CD4-positive, alpha-beta T cell treated with Interleukin-15 for 1 hour (primary cell): ENCODE results near the gene TANGO6.

Experiments
- DNase-seq: peaks from one replicate; pipeline ENCODE4 v3.0.0-alpha.2; 2020

The TANGO6 gene

DNA sequence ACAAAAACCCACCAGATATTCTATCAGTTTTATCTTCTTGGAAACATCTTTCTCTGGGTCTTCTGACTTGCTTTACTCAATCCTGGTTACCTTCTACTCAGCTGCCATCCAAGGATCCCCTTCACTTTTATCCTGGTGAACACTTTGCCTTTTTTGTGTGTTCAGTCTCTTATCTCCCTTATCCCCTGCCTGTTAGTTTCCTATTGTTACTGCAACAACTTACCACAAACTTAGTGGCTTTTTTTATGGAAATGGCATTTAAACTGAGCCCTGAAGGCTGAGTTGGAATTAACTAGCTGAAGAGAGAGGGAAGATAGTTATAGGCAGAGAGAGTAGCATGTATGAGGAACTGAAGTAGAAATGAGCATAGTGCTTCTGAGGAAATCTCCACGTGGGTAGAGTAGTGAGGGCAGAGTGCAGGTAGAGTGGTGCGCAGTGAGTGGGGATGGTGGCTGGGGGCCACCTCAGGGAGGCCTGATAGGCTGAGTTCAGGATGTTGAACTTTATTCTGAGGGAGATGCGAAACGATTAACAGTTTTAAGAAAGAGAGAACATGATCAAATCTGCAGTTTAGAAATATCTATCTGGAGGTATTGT lies 26.3 kb downstream of the TANGO6 start:
- no peak for DNase-seq

DNA sequence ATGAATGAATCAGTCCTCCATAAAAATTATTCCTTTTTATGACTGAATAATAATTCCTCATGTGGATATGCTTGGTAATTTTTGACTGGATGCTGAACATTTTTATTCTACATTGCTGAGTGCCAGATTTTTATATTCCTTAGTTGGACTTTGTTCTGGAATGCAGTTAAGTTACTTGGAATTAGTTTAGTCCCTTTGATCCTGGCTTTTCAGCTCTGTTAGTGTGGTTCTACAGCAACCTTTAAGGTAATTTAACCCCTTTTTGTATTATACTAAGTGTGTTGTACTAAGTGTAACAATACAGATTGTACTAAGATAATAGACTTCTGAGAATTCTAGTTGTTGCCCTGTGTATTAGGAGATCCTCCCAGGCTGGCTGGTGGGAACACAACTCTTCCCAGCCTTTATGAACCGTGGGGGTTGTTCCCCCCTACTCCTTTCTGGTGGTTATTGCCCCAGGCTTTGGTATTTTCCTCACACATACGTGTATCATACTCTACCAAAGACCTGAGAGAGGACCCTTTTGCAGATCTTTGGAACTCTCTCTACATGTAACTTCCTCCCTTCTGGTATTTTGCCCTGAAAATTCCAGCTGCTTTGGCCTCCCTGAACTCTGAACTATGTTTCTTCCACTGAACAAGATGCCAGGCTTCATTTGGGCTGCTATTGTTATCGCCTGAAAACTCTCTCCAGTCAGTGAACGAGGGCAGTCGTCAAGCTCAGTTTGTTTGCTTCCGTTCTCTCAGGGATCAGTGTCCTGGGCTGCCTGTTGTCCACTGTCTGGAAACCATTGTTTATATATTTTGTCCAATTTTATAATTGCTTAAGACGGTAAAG lies 30.5 kb downstream of the TANGO6 start:
- DNase-seq, result no peak

- DNase-seq, result no peak
Observed at GRCh38 chr16:68875871-68876270, 32.5 kb downstream of the TANGO6 start.

DNA sequence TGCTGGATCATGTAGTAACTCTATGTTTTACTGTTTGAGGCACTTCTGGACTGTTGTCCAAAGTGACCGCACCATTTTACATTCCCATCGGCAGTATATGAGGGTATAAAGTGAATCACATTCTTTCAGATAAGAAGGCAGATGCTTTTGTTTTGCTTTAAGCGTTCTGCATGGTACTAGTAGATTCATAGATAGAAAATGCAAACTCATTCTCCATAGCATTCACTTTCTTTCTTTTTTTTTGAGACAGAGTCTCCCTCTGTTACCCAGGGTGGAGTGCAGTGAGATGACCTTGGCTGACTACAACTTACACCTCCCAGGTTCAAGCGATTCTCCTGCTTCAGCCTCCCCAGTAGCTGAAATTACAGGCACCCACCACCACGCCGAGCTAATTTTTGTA lies 40.4 kb downstream of the TANGO6 start:
- no peak for DNase-seq

DNA sequence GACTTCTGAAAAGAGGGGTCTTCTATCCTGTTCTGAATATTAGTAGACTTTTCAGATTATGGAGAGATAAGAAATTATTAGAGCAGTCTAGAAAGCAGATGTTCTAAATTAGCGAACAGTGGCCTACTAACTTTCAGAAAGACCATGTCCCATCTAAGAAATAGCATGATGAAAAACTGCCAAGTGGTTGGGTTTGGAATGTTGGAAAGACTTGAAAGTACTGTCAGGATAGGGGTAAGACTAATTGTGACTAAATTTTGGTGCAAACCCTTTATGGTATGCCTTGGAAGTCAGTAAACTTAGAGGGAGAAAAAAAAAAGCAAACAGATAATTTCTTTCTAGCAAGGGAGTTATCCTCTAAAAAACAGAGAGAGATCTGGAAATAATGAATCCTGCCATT lies 41.1 kb downstream of the TANGO6 start:
- no peak for DNase-seq

GRCh38 chr16:68884861-68885720 lies 41.8 kb downstream of the TANGO6 start:
- no peak for DNase-seq

DNA sequence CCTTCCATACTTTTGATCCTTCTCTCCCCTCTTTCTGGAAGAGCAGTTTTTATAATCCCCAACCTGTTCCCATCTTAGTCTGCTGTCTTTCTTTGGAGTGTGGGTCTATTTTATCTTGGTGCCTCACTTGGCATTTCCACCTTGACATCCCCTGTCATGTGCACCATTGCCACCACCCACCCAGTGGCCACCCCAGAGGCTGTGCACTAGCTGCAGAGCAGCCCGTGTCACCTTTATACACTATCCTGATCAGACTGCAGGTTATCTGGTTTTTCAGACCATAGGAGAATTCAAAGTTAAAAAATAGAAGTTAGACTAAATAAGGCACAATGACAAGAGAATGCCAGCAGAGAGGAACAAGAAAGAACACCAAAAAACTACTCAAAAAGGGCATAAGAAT lies 43.8 kb downstream of the TANGO6 start:
- DNase-seq, result no peak

DNA sequence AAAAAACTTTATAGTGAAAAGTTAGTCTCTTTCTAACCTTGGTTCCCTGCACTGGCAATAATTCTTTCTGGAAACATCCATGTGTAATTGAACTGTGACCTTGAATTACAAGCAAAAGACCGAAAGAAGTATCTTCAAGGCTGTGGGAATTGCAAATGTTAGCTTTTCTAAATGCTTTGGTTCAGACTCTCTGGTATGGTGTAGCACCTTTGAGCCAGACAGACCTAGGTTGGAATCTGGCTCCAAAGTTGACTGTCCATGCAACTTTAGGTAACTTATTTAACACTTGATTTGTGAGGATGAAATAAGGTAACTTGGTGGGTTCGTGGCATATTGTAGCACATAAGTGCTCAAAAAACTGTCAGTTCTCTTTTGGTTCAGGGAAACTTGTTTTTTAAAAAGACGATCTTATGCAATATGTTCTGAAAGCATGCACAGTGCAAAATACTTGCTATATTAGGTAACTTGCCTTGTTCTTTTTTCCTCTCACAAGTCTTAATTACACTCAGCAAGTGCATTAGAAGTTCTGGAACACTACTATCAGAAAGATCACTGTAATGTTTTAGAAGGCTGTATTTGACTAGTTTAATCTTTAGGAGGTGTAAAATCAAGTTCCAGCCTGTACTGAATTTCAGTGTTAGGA lies 46.3 kb downstream of the TANGO6 start:
- no peak for DNase-seq

GRCh38 chr16:68892214-68892613 lies 48.9 kb downstream of the TANGO6 start:
- DNase-seq, result no peak

DNA sequence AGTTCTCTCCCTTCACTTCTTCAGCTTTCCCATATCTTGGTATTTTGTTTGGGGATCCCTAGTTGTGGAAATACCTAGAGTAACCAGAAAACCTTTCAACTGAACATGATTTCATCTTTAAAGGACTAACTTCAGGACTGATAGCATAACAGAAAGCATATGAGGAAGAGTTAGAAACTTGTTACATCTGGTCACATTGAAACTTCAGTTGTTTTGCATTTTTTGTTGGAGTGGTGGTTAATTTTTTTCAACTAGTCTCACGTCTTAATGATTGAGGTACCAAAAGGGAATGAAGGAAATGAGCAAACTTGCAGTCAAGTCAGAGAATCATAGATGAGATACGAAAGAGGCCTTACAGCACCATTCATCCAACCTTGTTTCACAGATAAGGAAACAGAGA lies 49.6 kb downstream of the TANGO6 start:
- DNase-seq, result no peak

- DNase-seq, result no peak
Observed at GRCh38 chr16:68893710-68894705, 50.7 kb downstream of the TANGO6 start.

DNA sequence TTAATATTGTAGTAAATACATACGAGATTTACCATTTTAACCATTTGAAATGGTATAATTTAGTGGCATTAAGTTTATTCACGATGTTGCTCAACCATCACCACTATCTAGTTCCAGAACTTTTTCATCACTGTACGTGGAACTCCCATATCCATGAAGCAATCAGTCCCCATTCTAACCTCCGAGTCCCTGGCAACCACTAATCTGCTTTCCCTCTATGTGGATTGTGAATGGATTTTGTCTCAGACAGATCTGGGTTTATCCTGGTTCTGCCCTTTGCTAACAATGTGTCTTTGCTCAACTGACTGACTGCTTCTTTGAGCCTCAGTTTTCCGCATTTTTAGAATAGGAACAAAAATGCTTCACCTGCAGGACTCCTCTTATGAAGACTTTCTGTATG lies 51.4 kb downstream of the TANGO6 start:
- DNase-seq, result no peak

- no peak for DNase-seq
Observed at GRCh38 chr16:68898026-68898425, 54.7 kb downstream of the TANGO6 start.

GRCh38 chr16:68900009-68900408 lies 56.7 kb downstream of the TANGO6 start:
- DNase-seq, result no peak

GRCh38 chr16:68902003-68902968 lies 59.0 kb downstream of the TANGO6 start:
- no peak for DNase-seq

DNA sequence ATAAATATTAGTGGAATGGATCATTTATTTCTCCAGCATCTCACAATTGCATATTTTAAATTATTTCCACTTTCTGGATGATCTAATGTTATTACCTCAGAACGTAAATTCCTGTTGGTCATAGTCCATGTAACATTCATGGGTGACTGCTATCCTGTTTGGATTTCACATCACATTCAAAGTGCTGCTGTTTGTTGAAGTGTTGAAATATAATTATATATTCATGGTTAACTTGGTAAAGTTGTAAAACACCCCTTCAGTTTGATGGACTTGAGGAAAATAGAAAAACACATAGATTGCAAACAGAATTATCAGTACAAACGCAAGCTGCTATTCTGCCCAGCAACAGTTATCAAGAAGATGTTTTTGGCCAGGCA lies 59.6 kb downstream of the TANGO6 start:
- no peak for DNase-seq

- no peak for DNase-seq
Observed at GRCh38 chr16:68907297-68907696, 64.0 kb downstream of the TANGO6 start.

DNA sequence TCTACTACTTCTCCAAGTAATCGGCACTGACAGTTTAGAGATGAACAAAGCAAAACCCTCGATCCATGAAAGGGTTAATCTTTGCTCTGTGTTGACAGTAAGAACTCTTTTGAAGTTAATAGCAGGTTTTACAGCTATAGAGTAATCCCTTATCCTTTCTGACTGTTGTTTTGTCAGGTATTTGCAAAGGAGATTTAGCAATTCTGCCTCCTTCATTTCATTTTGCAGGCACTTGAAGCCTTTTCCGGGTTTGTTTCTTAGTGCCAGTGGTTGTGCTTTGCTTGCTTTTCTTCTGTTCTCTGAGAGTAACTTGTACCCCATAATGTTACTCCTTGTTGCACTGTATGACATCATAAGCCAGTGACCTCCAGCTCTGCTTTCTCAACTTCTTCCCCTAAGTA lies 64.5 kb downstream of the TANGO6 start:
- no peak for DNase-seq

DNA sequence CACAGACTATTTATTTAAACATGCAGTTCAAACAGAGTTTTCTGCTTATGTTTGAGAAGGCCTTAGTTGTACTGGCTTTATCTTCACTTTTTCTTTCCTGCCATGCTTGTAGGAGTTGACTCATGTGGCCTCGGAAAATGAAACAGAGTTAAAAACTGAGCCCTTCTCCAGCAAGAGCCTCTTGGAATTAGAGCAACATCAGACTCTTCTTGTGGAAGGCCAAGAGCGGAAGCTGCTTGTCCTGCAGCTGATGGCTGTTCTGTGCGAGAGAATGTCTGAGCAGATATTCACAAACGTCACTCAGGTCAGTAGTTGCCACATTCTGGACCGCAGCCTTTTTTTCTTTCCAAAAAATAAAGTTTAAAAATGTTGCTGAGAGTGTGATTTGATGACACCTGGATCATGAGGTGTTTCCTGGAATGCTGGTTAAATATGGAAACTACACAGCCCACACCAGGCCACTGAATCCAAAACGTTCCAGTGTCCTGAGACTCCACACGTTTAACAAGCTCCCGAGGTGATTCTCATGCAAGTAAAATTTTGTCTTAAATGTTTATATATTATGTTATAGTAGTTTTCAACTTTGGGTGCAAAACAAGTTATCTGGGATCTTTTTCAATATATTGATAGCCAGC lies 65.9 kb downstream of the TANGO6 start:
- DNase-seq, result no peak

DNA sequence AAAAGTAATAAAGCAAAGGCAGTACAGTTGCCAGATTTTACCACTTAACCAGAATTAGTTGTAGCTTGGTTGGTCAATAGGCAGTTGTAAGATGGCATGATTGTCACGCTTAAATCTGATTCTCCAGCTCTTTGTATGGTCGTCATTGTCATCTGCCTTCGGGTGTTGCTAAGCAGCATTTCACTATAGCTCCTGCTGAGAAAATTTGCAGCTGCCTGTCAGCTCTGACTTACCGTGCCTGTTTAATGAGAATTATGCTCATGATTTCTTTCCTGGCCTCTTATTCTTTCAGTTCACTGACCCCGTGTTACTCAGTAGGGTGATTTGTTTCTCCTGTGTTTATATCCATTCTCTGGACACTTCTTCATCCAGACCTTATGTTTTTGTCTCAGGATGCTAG lies 66.7 kb downstream of the TANGO6 start:
- DNase-seq, result no peak
